ENCODE data around the gene CTIF. TPM values are rescaled to one million over a fixed set of nuclear protein-coding genes. Genes with fewer than 3 reads are reported as not detected.

Gene CTIF
- total RNA-seq, 4 donors from 2014 or later = 16.6 to 116 (median 34.5) TPM

DNA sequence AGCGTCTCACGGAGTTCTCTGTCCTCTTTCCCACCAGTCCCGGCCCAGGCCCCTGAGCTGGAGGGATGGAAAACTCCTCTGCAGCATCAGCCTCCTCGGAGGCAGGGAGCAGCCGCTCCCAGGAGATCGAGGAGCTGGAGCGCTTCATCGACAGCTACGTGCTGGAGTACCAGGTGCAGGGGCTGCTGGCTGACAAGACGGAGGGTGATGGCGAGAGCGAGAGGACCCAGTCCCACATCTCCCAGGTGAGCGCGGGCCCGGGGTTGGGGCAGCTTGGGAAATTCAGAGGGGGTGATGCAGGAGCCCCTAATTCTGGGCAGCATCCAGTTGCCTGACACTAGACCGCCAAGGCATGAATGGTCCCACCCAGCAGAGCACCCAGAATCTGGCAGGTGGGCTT is 80.7 kb downstream of the CTIF start:
- Histone ChIP-seq H3K4me1 (peaks cover 0 to 10% (median 0%) of the 10 kb centered on the region in 4 donors), H3K27me3 (no peaks in the 10 kb centered on the region), H3K36me3 (no peaks in the 10 kb centered on the region), H3K27ac (no peak overlapping the region), H3K4me3 (no peak overlapping the region), H3K9me3 (no peaks in the 10 kb centered on the region)
- TF ChIP-seq, protein P1, sequence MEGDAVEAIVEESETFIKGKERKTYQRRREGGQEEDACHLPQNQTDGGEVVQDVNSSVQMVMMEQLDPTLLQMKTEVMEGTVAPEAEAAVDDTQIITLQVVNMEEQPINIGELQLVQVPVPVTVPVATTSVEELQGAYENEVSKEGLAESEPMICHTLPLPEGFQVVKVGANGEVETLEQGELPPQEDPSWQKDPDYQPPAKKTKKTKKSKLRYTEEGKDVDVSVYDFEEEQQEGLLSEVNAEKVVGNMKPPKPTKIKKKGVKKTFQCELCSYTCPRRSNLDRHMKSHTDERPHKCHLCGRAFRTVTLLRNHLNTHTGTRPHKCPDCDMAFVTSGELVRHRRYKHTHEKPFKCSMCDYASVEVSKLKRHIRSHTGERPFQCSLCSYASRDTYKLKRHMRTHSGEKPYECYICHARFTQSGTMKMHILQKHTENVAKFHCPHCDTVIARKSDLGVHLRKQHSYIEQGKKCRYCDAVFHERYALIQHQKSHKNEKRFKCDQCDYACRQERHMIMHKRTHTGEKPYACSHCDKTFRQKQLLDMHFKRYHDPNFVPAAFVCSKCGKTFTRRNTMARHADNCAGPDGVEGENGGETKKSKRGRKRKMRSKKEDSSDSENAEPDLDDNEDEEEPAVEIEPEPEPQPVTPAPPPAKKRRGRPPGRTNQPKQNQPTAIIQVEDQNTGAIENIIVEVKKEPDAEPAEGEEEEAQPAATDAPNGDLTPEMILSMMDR (IDR thresholded peaks at IDR 0.05) = no peak
- TF ChIP-seq POLR2A (IDR thresholded peaks at IDR 0.05) = no peak
- DNase-seq = no peak

DNA sequence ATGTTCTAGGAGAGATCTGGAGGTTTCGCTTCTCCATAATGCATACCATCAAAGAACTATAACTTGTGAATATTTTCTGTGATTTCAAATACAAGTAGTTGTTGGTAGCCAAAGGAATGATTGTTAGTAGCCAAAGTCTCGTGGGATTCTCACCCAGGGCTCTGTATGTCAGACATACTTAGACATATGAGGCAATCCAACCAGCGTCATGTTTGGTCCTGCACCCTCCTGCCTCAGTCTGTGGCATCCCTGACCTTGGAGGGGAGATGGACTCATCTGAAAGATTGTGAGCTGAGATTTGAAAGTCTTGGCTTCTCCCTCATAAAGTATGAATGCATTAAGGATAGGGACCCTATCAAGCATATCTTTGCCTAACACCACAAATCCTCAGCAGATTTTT is 81.2 kb downstream of the CTIF start:
- Histone ChIP-seq H3K27ac (no peak overlapping the region), H3K9me3 (no peaks in the 10 kb centered on the region), H3K4me3 (no peak overlapping the region), H3K36me3 (no peaks in the 10 kb centered on the region), H3K27me3 (no peaks in the 10 kb centered on the region), H3K4me1 (peaks cover 0 to 10% (median 0%) of the 10 kb centered on the region in 4 donors)
- TF ChIP-seq, protein P1 (IDR thresholded peaks at IDR 0.05) = no peak
- no peak for TF ChIP-seq POLR2A (IDR thresholded peaks at IDR 0.05)
- DNase-seq = no peak

DNA sequence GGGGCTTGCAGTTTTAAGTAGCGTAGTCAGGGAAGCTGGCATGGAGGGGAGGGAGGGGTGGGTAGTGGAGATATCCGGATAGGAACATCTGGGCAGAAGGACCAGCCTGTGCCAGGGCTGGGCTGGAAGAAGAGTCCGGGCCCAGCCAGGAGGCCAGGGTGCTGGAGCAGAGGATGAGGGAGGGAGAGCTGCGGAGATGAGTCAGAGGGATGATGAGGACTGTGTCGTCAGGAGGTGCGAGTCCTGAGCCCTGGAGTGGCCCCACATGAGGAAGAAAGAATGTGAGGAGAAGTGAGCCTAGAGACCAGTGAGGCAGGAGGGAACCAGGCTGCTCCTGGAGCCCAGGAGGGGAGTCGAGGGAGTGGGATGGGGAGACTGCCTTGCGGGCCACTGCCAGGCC is 82.4 kb downstream of the CTIF start:
- H3K27me3 ChIP-seq = no peaks in the 10 kb centered on the region
- no peak overlapping the region for H3K4me3 ChIP-seq
- H3K36me3 ChIP-seq = no peaks in the 10 kb centered on the region
- peaks cover 0 to 4% (median 0%) of the 10 kb centered on the region in 4 donors for H3K4me1 ChIP-seq
- H3K27ac ChIP-seq = no peak overlapping the region
- no peak for TF ChIP-seq POLR2A (IDR thresholded peaks at IDR 0.05)
- TF ChIP-seq, protein P1 (IDR thresholded peaks at IDR 0.05) = no peak
- no peak for DNase-seq
- H3K9me3 ChIP-seq = no peaks in the 10 kb centered on the region

DNA sequence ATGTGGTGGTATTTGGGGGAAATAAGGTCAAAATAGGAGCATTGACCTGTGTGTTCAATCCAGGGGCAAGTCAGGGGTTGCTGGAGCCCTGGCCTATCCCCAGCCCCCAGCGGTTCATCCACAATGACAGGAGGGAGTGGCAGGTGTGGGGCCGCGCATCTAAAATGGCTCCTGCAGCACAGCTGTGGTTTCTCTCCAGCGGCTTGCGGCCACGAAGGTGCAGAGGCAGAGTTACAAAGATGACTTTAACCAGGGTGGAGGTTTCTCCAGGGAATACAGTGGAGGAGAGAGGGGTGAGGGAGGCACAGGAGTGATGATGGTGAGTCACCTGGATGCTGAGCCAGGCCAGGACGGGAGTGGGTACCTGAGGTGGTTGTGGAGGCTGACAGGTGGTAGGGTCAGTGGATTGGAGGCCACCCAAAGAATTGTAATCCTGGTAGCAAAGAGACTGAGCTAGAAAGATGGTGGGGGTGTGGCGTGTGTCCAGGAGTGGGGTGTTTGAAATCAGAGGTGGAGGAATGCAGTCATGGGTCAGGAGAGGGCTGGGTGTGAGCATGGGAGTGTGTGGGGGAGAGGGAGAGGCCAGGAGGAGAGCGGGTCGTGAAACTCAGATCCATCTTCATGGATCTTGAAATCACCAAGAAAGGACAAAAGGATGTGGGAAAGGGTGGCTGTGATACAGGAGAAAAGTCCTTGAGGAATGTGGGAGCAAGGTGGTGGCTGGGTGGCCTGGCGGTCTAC is 83.2 kb downstream of the CTIF start:
- H3K4me1 ChIP-seq = no peaks in the 10 kb centered on the region

DNA sequence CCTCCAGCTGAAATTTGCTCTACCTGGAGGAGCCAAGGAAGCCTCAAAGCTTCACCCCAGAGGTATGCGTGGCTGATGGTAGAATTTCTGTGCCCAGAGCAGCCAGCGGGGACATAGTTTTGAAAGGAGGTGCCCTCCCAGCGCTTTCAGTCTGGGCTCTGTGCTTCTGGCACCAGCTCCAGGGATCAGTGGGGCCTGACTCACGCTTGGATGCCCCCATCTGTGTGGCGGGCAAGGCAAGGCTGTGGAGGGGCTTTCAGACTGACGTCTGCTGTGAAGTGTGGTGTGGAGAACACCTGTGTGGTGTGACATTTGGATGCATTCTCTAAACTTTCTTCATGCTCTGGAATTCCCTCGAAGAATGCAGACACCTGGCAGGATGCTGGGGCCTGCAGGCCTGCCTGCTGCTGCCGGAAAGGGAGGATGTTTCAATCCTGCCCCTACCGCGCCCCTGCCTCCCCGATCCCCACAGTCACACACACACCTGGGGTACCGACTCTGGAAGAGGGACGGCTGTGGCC is 84.1 kb downstream of the CTIF start:
- H3K4me3 ChIP-seq = no peak overlapping the region

More for the DNA sequence above, 83.2 kb downstream of the CTIF start:
- no peak overlapping the region for H3K27ac ChIP-seq
- H3K36me3 ChIP-seq = no peaks in the 10 kb centered on the region
- H3K4me3 ChIP-seq = no peak overlapping the region
- TF ChIP-seq POLR2A (IDR thresholded peaks at IDR 0.05) = no peak
- TF ChIP-seq, protein P1 (IDR thresholded peaks at IDR 0.05) = no peak
- H3K9me3 ChIP-seq = no peaks in the 10 kb centered on the region
- DNase-seq = no peak
- H3K27me3 ChIP-seq = no peaks in the 10 kb centered on the region

More for the DNA sequence above, 84.1 kb downstream of the CTIF start:
- Histone ChIP-seq H3K9me3 (no peaks in the 10 kb centered on the region), H3K4me1 (no peaks in the 10 kb centered on the region), H3K27me3 (no peaks in the 10 kb centered on the region), H3K36me3 (no peaks in the 10 kb centered on the region), H3K27ac (no peak overlapping the region)
- TF ChIP-seq POLR2A (IDR thresholded peaks at IDR 0.05) = no peak
- TF ChIP-seq, protein P1 (IDR thresholded peaks at IDR 0.05) = no peak
- no peak for DNase-seq
